Chondrocyte (in vitro differentiated cells): ENCODE measurements around the gene TULP4. TPM values are rescaled to one million over a fixed set of nuclear protein-coding genes. Genes with fewer than 3 reads are reported as not detected.
A peak's percentile ranks its signal among the peaks of the same experiment; 100 is the strongest.

Experiments
- DNase-seq: peaks from one replicate; pipeline ENCODE4 v3.0.0; 2021; ENCODE audit warnings: mixed read lengths, low spot score
- H3K27ac Mint-ChIP-seq: one replicate; pipeline ENCODE4 v1.8.0; 2021; ENCODE audit warnings: mild to moderate bottlenecking, moderate library complexity, mixed read lengths; ENCODE audit not compliant: unreplicated experiment
- H3K27me3 Mint-ChIP-seq: 2 replicates; pipeline ENCODE4 v1.8.0; 2021; ENCODE audit warnings: low read depth, mixed read lengths
- H3K36me3 Mint-ChIP-seq: 2 replicates; pipeline ENCODE4 v1.8.0; 2021; ENCODE audit warnings: low read depth, mixed read lengths
- H3K4me1 Mint-ChIP-seq: 2 replicates; pipeline ENCODE4 v1.8.0; 2021; ENCODE audit warnings: low read depth, mild to moderate bottlenecking, mixed read lengths
- H3K4me3 Mint-ChIP-seq: one replicate; pipeline ENCODE4 v1.8.0; 2021; ENCODE audit warnings: mild to moderate bottlenecking, moderate library complexity, mixed read lengths; ENCODE audit not compliant: unreplicated experiment
- H3K9me3 Mint-ChIP-seq: 2 replicates; pipeline ENCODE4 v1.8.0; 2021; ENCODE audit warnings: low read depth, mixed read lengths
- total RNA-seq: library from RNA; stranded (reverse); gene quantifications from 3 replicates; pipeline ENCODE4 v1.2.1, GENCODE V29; 2021
- TF ChIP-seq, protein P1 (sequence below): fragments of 200-600 bp; sonication (generic); IDR thresholded peaks from 2 replicates; pipeline ENCODE4 v1.5.0; 2021; ENCODE audit warnings: antibody characterized with exemption, mild to moderate bottlenecking, moderate library complexity

Gene TULP4
- total RNA-seq, 1 donor from 2014 or later = 97.7 TPM

GRCh38 chr6:158376631-158377081 lies 64.4 kb downstream of the TULP4 start:
- Mint-ChIP-seq H3K4me3 (no peak overlapping the region), H3K27ac (peak overlapping the region; percentile 34), H3K36me3 (no peaks in the 10 kb centered on the region), H3K9me3 (no peaks in the 10 kb centered on the region), H3K4me1 (peaks cover 22% of the 10 kb centered on the region), H3K27me3 (no peaks in the 10 kb centered on the region)
- no peak for DNase-seq
- TF ChIP-seq, protein P1, sequence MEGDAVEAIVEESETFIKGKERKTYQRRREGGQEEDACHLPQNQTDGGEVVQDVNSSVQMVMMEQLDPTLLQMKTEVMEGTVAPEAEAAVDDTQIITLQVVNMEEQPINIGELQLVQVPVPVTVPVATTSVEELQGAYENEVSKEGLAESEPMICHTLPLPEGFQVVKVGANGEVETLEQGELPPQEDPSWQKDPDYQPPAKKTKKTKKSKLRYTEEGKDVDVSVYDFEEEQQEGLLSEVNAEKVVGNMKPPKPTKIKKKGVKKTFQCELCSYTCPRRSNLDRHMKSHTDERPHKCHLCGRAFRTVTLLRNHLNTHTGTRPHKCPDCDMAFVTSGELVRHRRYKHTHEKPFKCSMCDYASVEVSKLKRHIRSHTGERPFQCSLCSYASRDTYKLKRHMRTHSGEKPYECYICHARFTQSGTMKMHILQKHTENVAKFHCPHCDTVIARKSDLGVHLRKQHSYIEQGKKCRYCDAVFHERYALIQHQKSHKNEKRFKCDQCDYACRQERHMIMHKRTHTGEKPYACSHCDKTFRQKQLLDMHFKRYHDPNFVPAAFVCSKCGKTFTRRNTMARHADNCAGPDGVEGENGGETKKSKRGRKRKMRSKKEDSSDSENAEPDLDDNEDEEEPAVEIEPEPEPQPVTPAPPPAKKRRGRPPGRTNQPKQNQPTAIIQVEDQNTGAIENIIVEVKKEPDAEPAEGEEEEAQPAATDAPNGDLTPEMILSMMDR = no peak

GRCh38 chr6:158377860-158378259 lies 65.6 kb downstream of the TULP4 start:
- Mint-ChIP-seq H3K27ac (peak overlapping the region; percentile 60), H3K4me3 (no peak overlapping the region), H3K27me3 (no peaks in the 10 kb centered on the region), H3K36me3 (no peaks in the 10 kb centered on the region), H3K9me3 (no peaks in the 10 kb centered on the region), H3K4me1 (peaks cover 18% of the 10 kb centered on the region)
- DNase-seq = no peak
- TF ChIP-seq, protein P1 = no peak

DNA sequence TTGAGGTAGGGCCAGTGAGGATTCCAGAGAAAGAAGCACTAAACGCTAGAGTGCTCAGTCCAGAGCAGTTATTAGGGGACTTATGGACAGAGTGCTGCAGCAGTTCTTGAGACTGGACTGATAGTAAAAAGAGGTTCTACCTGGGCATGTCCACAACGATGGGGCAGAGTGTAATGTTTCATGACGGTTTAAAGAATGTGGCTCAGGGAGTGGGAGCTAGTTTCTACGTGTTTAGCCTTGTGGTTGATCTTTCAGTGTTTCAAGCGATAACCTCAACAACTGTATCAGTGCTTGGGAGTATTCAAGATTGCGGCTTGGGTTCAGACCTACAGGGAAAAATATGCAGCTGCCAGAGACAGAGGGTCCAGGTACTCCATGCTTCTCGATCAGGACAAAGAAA lies 67.1 kb downstream of the TULP4 start:
- no peak for DNase-seq
- H3K4me3 Mint-ChIP-seq = no peak overlapping the region
- H3K27me3 Mint-ChIP-seq = no peaks in the 10 kb centered on the region
- H3K4me1 Mint-ChIP-seq = peaks cover 18% of the 10 kb centered on the region
- no peaks in the 10 kb centered on the region for H3K36me3 Mint-ChIP-seq
- TF ChIP-seq, protein P1 = no peak
- H3K9me3 Mint-ChIP-seq = no peaks in the 10 kb centered on the region
- no peak overlapping the region for H3K27ac Mint-ChIP-seq

DNA sequence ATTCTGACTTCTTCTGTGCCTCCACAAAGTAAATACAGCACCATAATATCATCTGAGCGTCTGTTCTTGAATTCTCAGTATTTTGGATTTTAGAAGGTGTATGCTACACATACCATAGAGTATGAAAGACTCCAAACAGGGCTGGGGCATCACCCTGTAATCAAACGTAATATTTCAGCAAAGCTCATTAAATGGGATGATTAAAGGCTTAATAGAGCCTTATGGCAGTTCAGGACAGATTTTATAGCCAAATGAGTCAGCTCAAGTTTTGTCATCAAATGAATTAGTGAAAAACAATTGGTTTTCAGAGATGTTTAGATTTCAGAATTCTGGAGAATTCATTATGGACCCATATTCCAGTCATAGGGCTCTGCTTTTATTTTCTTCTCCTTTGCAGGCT lies 68.9 kb downstream of the TULP4 start:
- Mint-ChIP-seq H3K4me1 (peaks cover 17% of the 10 kb centered on the region), H3K9me3 (no peaks in the 10 kb centered on the region), H3K27ac (no peak overlapping the region), H3K4me3 (no peak overlapping the region), H3K27me3 (no peaks in the 10 kb centered on the region), H3K36me3 (no peaks in the 10 kb centered on the region)
- TF ChIP-seq, protein P1 = no peak
- no peak for DNase-seq

DNA sequence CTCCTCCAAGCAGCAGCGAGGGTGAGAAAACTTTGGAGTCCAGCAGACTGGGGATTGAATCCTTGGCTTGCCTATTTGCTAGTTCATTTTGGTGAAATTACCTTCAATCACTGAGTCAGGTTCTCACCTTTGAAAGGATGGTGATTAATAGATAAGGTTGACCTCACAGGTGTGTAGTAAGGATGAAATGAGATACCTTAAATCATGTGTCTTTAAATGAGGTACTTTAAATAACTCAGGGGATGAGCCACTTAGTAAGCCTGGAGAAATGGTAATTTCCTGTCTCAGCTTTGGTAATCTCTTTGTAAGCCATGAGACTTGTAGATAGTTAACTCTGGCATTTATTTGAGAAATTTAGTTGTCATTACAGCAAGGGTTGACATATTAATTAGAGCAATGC lies 70.2 kb downstream of the TULP4 start:
- H3K9me3 Mint-ChIP-seq = no peaks in the 10 kb centered on the region
- H3K36me3 Mint-ChIP-seq = no peaks in the 10 kb centered on the region
- TF ChIP-seq, protein P1 = no peak
- no peaks in the 10 kb centered on the region for H3K27me3 Mint-ChIP-seq
- DNase-seq = no peak
- H3K27ac Mint-ChIP-seq = no peak overlapping the region
- H3K4me3 Mint-ChIP-seq = no peak overlapping the region
- H3K4me1 Mint-ChIP-seq = peaks cover 5% of the 10 kb centered on the region
